Measurements from ENCODE around the gene TGFA.

DNA sequence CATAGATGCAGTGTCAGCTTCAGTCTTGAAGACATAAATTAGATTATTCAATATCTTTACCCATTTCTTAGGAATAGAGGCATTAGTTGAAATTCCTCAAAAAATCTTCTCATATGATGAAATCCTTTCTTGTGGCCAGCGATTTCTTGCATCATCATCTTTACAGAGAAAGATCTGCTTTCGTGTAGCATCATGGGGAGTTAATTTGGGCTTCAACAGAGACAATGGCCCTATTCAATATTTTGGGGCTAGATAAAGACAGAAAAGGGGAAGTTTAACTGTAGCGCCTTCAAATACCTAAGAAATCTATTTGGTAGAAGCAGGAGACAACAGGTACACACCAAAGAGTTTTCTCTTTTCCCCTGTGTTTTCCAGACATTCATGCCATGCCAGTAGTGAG, 73.8 kb downstream of the TGFA start:
- TF ChIP-seq CEBPB (IDR thresholded peaks at IDR 0.05) = peak; percentile 24; the same call in 1 of the 2 replicates
- no peak for TF ChIP-seq RAD21 (IDR thresholded peaks at IDR 0.05; ENCODE audit: low read depth)
- TF ChIP-seq USF1 (IDR thresholded peaks at IDR 0.05) = no peak
- TF ChIP-seq TAF1 (IDR thresholded peaks at IDR 0.05; ENCODE audit: low read depth) = no peak
- TF ChIP-seq, protein P1, sequence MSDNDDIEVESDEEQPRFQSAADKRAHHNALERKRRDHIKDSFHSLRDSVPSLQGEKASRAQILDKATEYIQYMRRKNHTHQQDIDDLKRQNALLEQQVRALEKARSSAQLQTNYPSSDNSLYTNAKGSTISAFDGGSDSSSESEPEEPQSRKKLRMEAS (IDR thresholded peaks at IDR 0.05) = no peak
- TF ChIP-seq CREB1 (IDR thresholded peaks at IDR 0.05; ENCODE audit: low read depth) = no peak
- TF ChIP-seq, protein P2, sequence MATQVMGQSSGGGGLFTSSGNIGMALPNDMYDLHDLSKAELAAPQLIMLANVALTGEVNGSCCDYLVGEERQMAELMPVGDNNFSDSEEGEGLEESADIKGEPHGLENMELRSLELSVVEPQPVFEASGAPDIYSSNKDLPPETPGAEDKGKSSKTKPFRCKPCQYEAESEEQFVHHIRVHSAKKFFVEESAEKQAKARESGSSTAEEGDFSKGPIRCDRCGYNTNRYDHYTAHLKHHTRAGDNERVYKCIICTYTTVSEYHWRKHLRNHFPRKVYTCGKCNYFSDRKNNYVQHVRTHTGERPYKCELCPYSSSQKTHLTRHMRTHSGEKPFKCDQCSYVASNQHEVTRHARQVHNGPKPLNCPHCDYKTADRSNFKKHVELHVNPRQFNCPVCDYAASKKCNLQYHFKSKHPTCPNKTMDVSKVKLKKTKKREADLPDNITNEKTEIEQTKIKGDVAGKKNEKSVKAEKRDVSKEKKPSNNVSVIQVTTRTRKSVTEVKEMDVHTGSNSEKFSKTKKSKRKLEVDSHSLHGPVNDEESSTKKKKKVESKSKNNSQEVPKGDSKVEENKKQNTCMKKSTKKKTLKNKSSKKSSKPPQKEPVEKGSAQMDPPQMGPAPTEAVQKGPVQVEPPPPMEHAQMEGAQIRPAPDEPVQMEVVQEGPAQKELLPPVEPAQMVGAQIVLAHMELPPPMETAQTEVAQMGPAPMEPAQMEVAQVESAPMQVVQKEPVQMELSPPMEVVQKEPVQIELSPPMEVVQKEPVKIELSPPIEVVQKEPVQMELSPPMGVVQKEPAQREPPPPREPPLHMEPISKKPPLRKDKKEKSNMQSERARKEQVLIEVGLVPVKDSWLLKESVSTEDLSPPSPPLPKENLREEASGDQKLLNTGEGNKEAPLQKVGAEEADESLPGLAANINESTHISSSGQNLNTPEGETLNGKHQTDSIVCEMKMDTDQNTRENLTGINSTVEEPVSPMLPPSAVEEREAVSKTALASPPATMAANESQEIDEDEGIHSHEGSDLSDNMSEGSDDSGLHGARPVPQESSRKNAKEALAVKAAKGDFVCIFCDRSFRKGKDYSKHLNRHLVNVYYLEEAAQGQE (IDR thresholded peaks at IDR 0.05; ENCODE audit: low read depth) = no peak
- no peak for TF ChIP-seq FOXM1 (IDR thresholded peaks at IDR 0.05; ENCODE audit: borderline replicate concordance, low read depth)
- TF ChIP-seq TCF12 (IDR thresholded peaks at IDR 0.05; ENCODE audit: low read depth) = no peak
- TF ChIP-seq ZBTB7A (IDR thresholded peaks at IDR 0.05; ENCODE audit: low read depth) = no peak
- TF ChIP-seq NFIC (IDR thresholded peaks at IDR 0.05) = no peak
- no peak for TF ChIP-seq EP300 (IDR thresholded peaks at IDR 0.05; ENCODE audit: borderline replicate concordance)
- TF ChIP-seq TEAD4 (IDR thresholded peaks at IDR 0.05) = no peak
- no peak for TF ChIP-seq EGR1 (IDR thresholded peaks at IDR 0.05)
